CD4-positive, alpha-beta T cell treated with Interferon gamma for 1 hour (primary cell): ENCODE data around the gene MORN2.

Source experiments
- DNase-seq: peaks from one replicate; pipeline ENCODE4 v3.0.0-alpha.2; 2020

MORN2 gene

DNA sequence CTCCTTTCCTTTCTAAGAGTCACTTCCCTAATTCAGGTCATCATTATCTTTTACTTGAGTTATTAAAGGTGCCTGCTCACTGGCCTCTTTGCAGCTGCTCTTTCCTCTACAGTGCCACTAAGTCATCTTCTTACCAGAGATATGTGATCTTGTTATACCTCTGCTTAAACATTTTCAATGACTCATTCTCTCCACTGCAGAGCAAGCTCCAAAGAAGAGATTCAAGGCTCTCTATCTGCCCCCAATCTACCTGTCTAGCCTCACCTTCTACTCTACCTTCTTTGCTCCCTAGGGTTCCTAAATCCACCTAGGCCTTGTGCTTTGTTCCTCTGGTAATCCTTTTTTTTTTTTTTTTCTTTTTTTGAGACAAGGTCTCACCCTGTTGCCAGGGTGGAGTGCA lies 17.0 kb downstream of the MORN2 start:
- DNase-seq: no peak

DNA sequence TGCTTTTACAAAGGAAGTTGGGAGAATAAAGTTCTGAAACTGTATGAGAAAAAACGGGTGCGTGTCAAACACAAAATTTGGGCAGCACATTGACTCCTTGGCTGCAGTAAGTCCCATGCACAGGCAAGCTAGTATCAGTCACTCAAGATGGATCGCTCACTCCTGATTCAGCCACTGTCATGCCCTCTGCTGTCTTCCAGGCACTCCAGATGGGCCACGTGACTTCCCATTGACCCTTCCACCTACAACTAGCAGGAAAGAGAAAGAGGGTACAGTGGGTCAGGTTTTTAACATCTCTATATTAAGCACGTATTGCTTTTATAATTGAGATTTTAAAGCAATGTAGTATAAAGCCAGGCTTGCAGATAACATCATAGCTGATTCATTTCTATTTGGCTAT lies 22.5 kb downstream of the MORN2 start:
- DNase-seq: no peak

- no peak for DNase-seq
These were observed 24.9 kb downstream of the MORN2 start for GRCh38 chr2:38900726-38901125.

DNA sequence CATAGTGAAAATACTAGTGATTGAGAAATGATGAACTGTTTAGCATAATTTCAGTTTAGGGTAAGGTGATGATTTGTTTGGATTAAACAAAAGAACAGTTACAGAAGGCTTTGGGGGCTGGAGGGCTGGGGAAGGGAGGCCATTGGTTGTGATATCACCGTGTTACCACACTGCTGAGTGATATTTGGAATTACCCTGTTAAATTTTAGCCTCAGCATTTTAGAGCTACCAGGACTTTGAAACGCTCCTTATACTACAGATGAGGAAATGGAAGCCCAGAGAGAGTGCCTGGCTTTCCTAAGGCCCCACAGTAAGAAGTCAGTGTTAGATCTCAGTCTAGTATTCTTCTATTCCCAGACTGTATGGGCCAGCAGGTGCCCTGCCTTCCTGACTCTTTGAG lies 29.5 kb downstream of the MORN2 start:
- no peak for DNase-seq

DNA sequence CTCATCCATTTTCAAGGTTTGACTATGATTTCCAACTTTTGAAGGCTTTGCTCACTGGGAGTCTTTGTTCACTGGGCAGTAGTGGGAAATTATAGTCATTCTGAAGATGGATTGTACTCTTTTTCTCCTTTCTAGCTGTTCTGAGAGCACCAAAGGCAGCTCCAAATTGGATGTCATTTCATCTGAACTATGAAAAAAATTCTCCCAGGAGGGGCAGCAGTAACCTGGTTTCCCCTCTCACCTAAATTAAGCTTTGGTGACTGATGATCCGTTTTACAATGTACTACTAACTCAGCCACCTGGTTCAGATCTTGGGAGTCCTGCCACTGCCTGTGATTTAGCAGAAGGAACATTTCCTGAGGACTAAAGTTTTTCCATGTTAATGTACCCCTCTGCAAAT lies 31.5 kb downstream of the MORN2 start:
- no peak for DNase-seq

DNA sequence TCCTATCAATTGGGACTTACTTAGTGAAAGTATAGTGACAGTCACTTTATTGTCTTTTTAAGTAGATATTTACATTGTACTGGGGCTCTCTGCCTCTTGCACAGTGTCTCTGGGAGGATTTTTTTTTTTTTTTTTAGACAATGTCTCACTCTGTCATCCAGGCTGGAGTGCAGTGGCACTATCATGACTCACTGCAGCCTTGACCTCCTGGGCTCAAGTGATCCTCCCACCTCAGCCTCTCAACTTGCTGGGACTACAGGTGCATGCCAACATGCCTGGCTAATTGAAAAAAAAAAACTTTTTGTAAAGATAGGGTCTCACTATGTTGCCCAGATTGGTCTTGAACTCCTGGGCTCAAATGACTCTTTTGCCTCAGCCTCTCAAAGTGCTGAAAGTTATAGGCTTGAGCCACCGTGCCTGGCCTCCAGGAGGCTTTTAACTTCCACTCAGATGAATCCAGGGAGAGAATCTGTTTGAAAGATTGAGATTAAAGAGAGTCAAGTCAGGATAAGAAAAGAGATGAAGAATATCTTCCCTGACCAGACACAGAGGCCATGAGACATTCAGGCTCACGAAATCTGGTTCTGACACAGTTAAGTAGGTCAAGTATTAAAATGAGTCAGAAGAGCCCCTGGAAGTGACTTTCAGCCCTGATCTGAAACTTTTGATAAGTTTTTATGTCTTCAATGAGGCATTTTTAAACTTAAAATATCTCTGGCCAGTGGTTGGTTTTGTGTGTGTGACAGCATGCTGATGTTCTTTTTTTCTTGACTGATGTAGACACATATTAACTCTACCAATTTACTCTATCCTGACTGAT lies 32.2 kb downstream of the MORN2 start:
- DNase-seq: no peak

DNA sequence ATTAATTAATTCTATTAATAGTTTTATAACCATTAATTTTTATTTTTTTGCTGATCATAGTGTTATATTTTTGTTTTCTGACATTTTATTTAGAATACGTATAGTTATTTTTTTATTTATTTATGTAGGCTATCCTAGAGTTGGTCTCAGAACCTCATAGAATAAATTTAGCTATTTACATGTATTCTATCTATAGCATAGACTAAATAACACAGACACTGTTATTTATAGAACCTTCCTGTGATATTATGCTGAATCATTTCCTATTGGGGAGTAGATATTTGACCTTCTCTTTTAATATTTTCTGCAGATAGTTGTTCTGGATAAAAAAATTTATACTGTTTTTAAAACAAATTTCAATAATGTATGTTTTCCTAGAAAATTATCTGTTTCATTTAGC lies 34.1 kb downstream of the MORN2 start:
- DNase-seq: no peak

DNA sequence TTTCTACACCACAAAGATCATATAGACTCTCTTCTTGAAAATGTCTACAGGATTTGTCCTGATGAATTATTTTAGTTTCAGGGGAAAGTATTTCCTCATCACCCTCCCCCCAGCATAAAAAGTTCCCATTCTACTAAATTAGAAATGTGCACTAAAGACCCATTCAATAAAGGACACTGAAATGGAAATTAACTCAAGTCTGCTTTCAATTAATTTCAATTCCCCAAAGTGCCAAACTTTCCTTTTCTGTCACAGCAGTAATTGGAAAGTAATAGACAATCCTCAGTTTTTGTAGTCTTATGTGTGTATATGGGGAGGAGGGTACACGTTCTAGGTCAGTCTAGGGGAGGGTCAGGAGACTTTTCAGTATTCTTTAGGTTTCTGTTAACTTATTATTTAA lies 35.4 kb downstream of the MORN2 start:
- DNase-seq: no peak

DNA sequence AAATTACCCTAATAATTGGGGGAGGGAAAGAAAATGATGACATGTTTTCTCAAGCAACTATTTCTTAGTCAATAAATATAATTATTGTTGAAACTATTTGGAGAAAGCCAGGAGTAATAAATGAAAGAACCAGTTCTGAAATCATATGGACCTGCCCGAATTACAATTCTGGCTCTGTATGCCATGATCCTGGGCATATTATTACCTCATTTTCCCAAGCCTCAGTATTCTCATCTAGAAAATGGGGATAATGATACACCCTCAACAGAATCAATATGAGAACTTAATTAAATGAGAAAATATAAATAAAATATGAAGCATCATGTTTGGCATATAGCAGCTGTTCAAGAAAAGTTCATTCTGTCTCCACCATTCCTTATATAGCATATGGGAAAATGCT lies 36.8 kb downstream of the MORN2 start:
- DNase-seq: no peak

DNA sequence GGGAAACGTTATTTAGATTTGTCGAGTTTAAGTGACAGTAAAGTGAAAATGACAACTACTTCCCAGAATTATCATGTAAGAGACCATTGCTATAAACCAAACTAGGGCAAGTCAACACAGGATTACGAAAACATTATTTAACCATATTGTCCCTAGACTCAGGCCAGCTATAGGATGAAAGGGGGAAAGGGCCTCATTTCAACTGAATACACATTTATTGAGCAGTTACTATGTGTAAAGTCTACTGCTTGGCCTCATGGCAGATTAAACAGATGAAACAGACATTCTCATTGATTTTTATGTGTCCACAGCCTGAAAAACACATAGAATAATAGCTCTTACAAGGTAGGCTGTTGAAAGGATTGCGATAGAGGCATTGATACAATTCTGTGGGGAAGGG lies 46.6 kb downstream of the MORN2 start:
- no peak for DNase-seq

DNA sequence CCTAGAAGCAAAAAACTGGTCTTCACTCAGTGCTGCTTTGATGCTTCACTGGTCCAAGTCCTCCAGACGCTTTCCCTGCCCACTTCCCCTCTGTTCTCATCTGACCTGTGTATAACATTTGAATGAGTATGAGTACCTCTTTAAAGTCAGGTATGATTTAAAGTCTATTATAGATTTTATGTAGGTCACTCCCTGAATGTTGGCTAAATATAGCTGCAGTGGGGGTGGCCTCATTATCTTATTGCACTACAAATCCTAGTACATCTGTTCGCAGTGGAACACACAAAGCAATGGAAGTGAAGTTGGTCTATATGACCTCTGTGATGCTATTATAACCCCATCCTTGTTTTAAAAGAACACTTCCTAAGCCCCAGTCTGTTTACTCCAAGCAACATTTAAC lies 47.1 kb downstream of the MORN2 start:
- no peak for DNase-seq

DNA sequence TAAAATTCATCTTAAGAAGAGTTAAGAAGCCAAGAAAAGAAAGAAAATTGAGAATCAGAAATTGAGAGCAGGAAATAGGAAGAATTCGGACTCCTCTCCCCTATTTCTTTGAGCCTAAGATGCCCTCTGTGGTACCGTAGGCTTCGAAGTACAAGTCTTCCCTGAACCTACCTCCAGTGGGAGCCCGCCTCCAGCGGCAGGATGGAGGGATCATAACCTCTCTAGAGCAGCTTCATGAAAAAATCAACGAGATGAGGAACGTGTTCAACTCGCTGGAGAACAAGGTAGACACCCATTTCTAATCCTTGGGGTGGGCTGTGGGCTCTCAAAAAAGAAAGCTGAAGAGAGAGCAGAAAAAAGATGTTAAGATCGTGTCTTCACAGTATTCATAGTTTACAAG lies 50.2 kb downstream of the MORN2 start:
- no peak for DNase-seq

DNA sequence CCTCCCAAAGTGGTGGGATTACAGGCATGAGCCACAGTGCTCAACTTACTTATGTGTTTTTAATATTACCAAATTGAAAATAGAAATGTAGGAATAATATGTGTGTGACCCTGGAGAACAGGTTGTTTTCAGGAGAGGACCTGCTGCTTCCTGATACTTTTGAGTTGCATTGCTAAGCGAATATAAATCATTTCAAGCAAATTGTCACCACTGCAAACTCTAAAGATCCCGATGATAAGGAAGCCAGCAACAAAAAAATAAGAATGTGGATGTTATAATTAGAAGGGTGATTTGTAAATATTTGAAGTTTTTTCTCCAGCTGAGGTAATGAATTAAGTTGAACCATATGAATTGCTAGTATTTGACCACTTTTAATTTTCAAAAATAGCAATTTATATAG lies 54.8 kb downstream of the MORN2 start:
- DNase-seq: no peak
